Stimulated activated naive B cell treated with anti-CD40 and anti-IgM and Interleukin-4, amounts not matched to agents 10 μg/mL and 1 μg/mL and 100 μg/mL, for 72 hours (primary cell): ENCODE results near the gene LUZP1.

Source experiments
- ATAC-seq, 2 donors: fragments of 150-1000 bp; cut with Tn5 transposase; replicated peaks; 2 replicates each; pipeline ENCODE4 v1.10.0; 2021; ENCODE audit warnings: moderate library complexity in 1 of 2
- DNase-seq: peaks from one replicate; pipeline ENCODE4 v3.0.0; 2021
- H3K27ac Mint-ChIP-seq: one replicate; pipeline ENCODE4 v1.8.0; 2022; ENCODE audit warnings: mild to moderate bottlenecking, mixed read lengths
- H3K27me3 Mint-ChIP-seq, 2 donors: one replicate each; pipeline ENCODE4 v1.8.0; 2022; ENCODE audit warnings: mixed read lengths in 2 of 2
- H3K36me3 Mint-ChIP-seq, 2 donors: one replicate each; pipeline ENCODE4 v1.8.0; 2022; ENCODE audit warnings: mixed read lengths in 2 of 2, mild to moderate bottlenecking in 1 of 2
- H3K4me1 Mint-ChIP-seq, 2 donors: one replicate each; pipeline ENCODE4 v1.8.0; 2022; ENCODE audit warnings: mixed read lengths in 2 of 2, mild to moderate bottlenecking in 1 of 2
- H3K4me3 Mint-ChIP-seq, 2 donors: one replicate each; pipeline ENCODE4 v1.8.0; 2022; ENCODE audit warnings: mild to moderate bottlenecking in 2 of 2, mixed read lengths in 2 of 2, moderate library complexity in 1 of 2
- H3K9me3 Mint-ChIP-seq, 2 donors: one replicate each; pipeline ENCODE4 v1.8.0; 2022; ENCODE audit warnings: mixed read lengths in 2 of 2, mild to moderate bottlenecking in 1 of 2

Gene LUZP1

DNA sequence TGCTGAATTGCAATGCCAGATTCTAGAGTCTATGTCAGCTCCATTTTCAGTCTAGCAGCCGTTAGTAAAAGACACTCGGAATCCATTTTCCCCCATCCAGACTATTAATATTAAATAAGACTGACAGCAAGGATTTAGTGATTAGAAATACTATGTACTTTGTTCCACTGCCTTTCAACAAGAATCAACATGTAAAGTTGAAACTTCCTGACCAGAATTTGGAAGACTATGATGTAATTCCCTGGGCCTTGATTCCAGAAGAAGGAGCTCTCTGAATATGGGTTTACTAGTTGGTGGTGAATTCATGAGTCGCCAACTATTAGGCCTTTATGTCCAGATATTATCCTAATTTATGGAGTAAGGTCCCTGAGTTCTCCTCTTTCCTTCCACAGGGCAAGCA lies 124.6 kb downstream of the LUZP1 start:
- no peak for DNase-seq
- Mint-ChIP-seq H3K36me3 (peaks cover 7 to 18% of the 10 kb centered on the region in 2 donors), H3K4me3 (no peak overlapping the region), H3K27me3 (no peaks in the 10 kb centered on the region), H3K4me1 (peaks cover 7 to 8% of the 10 kb centered on the region in 2 donors), H3K27ac (no peak overlapping the region), H3K9me3 (no peaks in the 10 kb centered on the region)
- no peak for ATAC-seq

- Mint-ChIP-seq H3K36me3 (peaks cover 9 to 15% of the 10 kb centered on the region in 2 donors), H3K27ac (no peak overlapping the region), H3K27me3 (no peaks in the 10 kb centered on the region), H3K4me1 (peaks cover 2 to 6% of the 10 kb centered on the region in 2 donors), H3K9me3 (no peaks in the 10 kb centered on the region), H3K4me3 (no peak overlapping the region)
- DNase-seq = no peak
- no peak for ATAC-seq
Measured at GRCh38 chr1:23040509-23040908, 128.1 kb downstream of the LUZP1 start.

- Mint-ChIP-seq H3K36me3 (peaks cover 9% of the 10 kb centered on the region in 2 donors), H3K27ac (no peak overlapping the region), H3K4me1 (peaks cover 5 to 6% of the 10 kb centered on the region in 2 donors), H3K4me3 (no peak overlapping the region), H3K9me3 (no peaks in the 10 kb centered on the region), H3K27me3 (no peaks in the 10 kb centered on the region)
- no peak for DNase-seq
- no peak for ATAC-seq
Measured at GRCh38 chr1:23039308-23039826, 129.3 kb downstream of the LUZP1 start.

DNA sequence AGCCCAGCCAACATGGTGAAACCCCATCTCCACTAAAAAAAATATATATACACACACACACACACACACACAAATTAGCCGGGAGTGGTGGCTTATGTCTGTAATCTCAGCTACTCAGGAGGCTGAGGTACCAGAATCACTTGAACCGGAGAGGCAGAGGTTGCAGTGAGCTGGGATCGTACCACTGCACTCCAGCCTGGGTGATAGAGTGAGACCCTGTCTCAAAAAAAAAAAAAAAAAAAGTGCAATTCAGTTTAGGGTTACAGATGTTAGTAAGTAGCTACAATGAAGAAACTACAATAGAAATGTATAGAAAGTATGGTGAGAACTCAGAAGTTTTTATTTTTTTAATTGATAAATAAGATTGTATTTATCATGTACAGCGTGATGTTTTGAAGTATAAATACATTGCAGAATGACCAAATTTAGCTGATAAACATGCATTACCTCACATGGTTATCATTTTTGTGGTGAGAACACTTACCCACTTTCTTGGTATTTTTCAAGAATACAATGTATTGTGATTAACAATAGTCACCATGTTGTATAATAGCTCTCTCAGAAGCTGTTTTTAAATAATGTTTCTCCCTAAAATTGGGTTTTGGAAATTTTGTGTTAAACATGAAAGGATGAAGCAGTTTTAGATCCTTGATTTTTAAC lies 131.4 kb downstream of the LUZP1 start:
- DNase-seq (no peak), ATAC-seq (no peak)
- Mint-ChIP-seq H3K27me3 (no peaks in the 10 kb centered on the region), H3K4me3 (no peak overlapping the region), H3K27ac (no peak overlapping the region), H3K4me1 (peaks cover 9 to 11% of the 10 kb centered on the region in 2 donors), H3K36me3 (peaks cover 11% of the 10 kb centered on the region in 2 donors), H3K9me3 (no peaks in the 10 kb centered on the region)

DNA sequence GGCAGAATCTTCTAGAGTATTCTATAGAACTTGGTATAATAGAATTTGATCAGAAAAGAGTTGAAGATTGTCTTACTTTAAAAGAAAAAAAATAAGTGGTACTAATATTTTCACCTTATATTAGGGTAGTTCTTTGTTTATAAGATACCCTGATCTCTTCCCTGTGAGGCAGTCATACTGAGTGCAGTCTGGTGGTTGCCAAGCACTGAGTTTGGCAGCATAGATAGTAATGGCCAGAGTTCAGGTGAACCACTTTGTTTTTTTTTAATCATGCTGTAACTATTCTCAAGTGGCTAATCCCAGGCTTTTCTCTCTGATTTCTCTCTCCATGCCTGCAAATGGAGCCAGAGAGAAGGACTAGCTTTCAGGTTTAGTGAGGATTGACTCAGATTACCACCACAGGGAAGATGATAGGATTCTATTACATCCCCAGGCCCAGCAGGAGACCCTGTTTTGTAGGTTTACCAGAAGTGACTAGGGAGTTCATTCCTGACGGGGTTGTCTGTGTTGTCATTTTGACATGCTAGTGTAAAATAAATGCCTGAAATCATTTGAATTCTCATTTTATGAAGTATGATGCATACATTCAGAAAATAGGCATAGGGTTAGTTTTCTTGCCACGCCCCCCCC lies 132.7 kb downstream of the LUZP1 start:
- Mint-ChIP-seq H3K27me3 (no peaks in the 10 kb centered on the region), H3K36me3 (peaks cover 11% of the 10 kb centered on the region in 2 donors), H3K4me1 (peaks cover 13 to 22% of the 10 kb centered on the region in 2 donors), H3K27ac (no peak overlapping the region), H3K9me3 (no peaks in the 10 kb centered on the region), H3K4me3 (no peak overlapping the region)
- DNase-seq (no peak), ATAC-seq (no peak)
